Measurements from ENCODE around the gene RAB34.

GRCh38 chr17:28734712-28735241 is 17.1 kb upstream of the RAB34 start:
- TF ChIP-seq CTCF (IDR thresholded peaks at IDR 0.05; ENCODE audit: insufficient read depth, low read length, poor library complexity, severe bottlenecking) (no peak), EZH2phosphoT487 (conservative IDR thresholded peaks at IDR 0.05; ENCODE audit: low read length) (no peak)

Data from SU-DHL-6 (cell line).